ENCODE data around the gene ITGAL. TPM values are rescaled to one million over a fixed set of nuclear protein-coding genes. Genes with fewer than 3 reads are reported as not detected.

ITGAL gene
- total and polyA plus RNA-seq, 2 donors (not counting 1 experiment from before 2014, with no cell fraction given), result 110 to 184 TPM

DNA sequence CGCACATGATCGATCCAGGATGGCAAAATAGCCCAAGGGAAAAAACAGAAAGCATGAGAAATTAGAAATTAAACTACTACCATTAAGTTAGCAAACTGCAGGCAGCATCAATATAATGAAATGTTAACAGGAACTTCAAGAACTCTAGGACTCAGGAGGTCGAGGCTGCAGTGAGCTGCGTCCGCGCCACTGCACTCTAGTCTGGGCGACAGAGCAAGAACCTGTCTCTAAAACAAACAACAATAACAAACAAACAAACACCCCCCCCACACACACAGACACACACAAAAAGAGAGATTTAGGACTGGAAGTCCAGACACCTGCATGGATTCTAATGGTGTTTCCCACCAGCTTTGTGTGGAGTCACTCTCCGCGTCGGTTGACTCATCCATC, 26.3 kb upstream of the ITGAL start:
- Histone ChIP-seq H3K36me3 (replicated peaks in 1 of 2; ENCODE audit: control extremely low read depth in 1 of 2, control insufficient read depth in 1 of 2, extremely low read depth in 1 of 2, insufficient read depth in 2 of 2, low read length in 1 of 2) (peaks cover 0 to 18% of the 10 kb centered on the region in 2 experiments), H3K4me3 (ENCODE audit: control extremely low read depth in 1 of 5, extremely low read depth in 1 of 5, insufficient read depth in 1 of 5, low read depth in 2 of 5, low read length in 4 of 5) (peak overlapping the region; percentile 74 to 99 (median 78)), H3K27ac (ENCODE audit: low read length in 2 of 2) (peak overlapping the region; percentile 78 to 85), H3K4me2 (replicated peaks; ENCODE audit: low read depth, low read length, poor library complexity, severe bottlenecking) (peak overlapping the region; percentile 72), H3K9ac (ENCODE audit: low read length) (peak overlapping the region; percentile 74), H3K27me3 (replicated peaks in 1 of 4; ENCODE audit: control extremely low read depth in 1 of 4, control insufficient read depth in 3 of 4, insufficient read depth in 4 of 4, low read length in 3 of 4) (no peaks in the 10 kb centered on the region), H4K20me1 (ENCODE audit: control insufficient read depth, insufficient read depth, low read length, poor library complexity, severe bottlenecking) (peaks cover 22% of the 10 kb centered on the region), H3K79me2 (ENCODE audit: control insufficient read depth, insufficient read depth, low read length) (peaks cover 25% of the 10 kb centered on the region), H3K9me3 (ENCODE audit: control extremely low read depth in 1 of 3, control insufficient read depth in 2 of 3, insufficient read depth in 1 of 3, low read length in 2 of 3) (peaks cover 0 to 9% (median 0%) of the 10 kb centered on the region in 3 donors), H3K4me1 (ENCODE audit: control insufficient read depth in 2 of 2, insufficient read depth in 2 of 2, low read length in 2 of 2) (peaks cover 33 to 42% of the 10 kb centered on the region in 2 donors), H2AFZ (ENCODE audit: insufficient read depth, low read depth, low read length, poor library complexity, severe bottlenecking) (peak overlapping the region; percentile 81)
- no peaks in the 10 kb centered on the region for H3K27me3 Mint-ChIP-seq
- 40% methylated on average over 1 of the region's 10 CpGs for WGBS (ENCODE audit: insufficient coverage)
- H3K9me3 Mint-ChIP-seq (ENCODE audit: insufficient read depth), result no peaks in the 10 kb centered on the region
- peak overlapping the region; percentile 97 for H3K27ac Mint-ChIP-seq
- peak overlapping the region; percentile 96 for H3K4me3 Mint-ChIP-seq
- ATAC-seq (ENCODE audit: low read depth), result no peak
- TF ChIP-seq EZH2 (IDR thresholded peaks at IDR 0.05; ENCODE audit: borderline replicate concordance, insufficient read depth, low read depth, low read length, poor library complexity, severe bottlenecking) (no peak), CTCF (IDR thresholded peaks at IDR 0.05) (no peak)
- intact Hi-C loops (cut with micrococcal nuclease), result no loop called here
- ChIA-PET POLR2A (interaction anchor here (0.7 to 2.1 kb wide), 5 partner anchors 13 to 126 kb away, joined by 3 to 6 read pairs (median 3); partner anchors contain the start of genes ITGAL and ZNF688), CTCF (interaction anchor here (0.8 to 7.4 kb wide), 7 partner anchors 14 to 152 kb away, joined by 3 to 77 read pairs (median 22); partner anchors contain the start of genes DCTPP1, ITGAL and ZNF747)
- DNase-seq, result no peak
- H3K4me1 Mint-ChIP-seq, result peaks cover 45% of the 10 kb centered on the region

- no peaks in the 10 kb centered on the region for H3K27me3 ChIP-seq (replicated peaks in 1 of 4; ENCODE audit: control extremely low read depth in 1 of 4, control insufficient read depth in 3 of 4, insufficient read depth in 4 of 4, low read length in 3 of 4)
- H3K4me1 ChIP-seq (ENCODE audit: control insufficient read depth in 2 of 2, insufficient read depth in 2 of 2, low read length in 2 of 2), result peaks cover 41 to 53% of the 10 kb centered on the region in 2 donors
- peaks cover 25% of the 10 kb centered on the region for H3K79me2 ChIP-seq (ENCODE audit: control insufficient read depth, insufficient read depth, low read length)
- CTCF ChIA-PET, result interaction anchor here (1.3 to 7.4 kb wide), 6 partner anchors 12 to 150 kb away, joined by 3 to 77 read pairs (median 26); partner anchors contain the start of genes DCTPP1, ITGAL and ZNF747
- no peak overlapping the region for H2AFZ ChIP-seq (ENCODE audit: insufficient read depth, low read depth, low read length, poor library complexity, severe bottlenecking)
- ATAC-seq (ENCODE audit: low read depth) (no peak), DNase-seq (no peak)
- peaks cover 0 to 18% of the 10 kb centered on the region in 2 experiments for H3K36me3 ChIP-seq (replicated peaks in 1 of 2; ENCODE audit: control extremely low read depth in 1 of 2, control insufficient read depth in 1 of 2, extremely low read depth in 1 of 2, insufficient read depth in 2 of 2, low read length in 1 of 2)
- Mint-ChIP-seq H3K9me3 (ENCODE audit: insufficient read depth) (no peaks in the 10 kb centered on the region), H3K27me3 (no peaks in the 10 kb centered on the region), H3K27ac (peak overlapping the region; percentile 41), H3K4me1 (peaks cover 54% of the 10 kb centered on the region), H3K4me3 (no peak overlapping the region)
- WGBS (ENCODE audit: insufficient coverage), result 99% methylated on average over 11 of the region's 12 CpGs
- H3K4me3 ChIP-seq (ENCODE audit: control extremely low read depth in 1 of 5, extremely low read depth in 1 of 5, insufficient read depth in 1 of 5, low read depth in 2 of 5, low read length in 4 of 5), result no peak overlapping the region
- intact Hi-C loops (cut with micrococcal nuclease), result no loop called here
- H3K27ac ChIP-seq (ENCODE audit: low read length in 2 of 2), result no peak overlapping the region
- peaks cover 0 to 10% (median 0%) of the 10 kb centered on the region in 3 donors for H3K9me3 ChIP-seq (ENCODE audit: control extremely low read depth in 1 of 3, control insufficient read depth in 2 of 3, insufficient read depth in 1 of 3, low read length in 2 of 3)
- TF ChIP-seq CTCF (IDR thresholded peaks at IDR 0.05) (no peak), EZH2 (IDR thresholded peaks at IDR 0.05; ENCODE audit: borderline replicate concordance, insufficient read depth, low read depth, low read length, poor library complexity, severe bottlenecking) (no peak)
- no peak overlapping the region for H3K4me2 ChIP-seq (replicated peaks; ENCODE audit: low read depth, low read length, poor library complexity, severe bottlenecking)
- H3K9ac ChIP-seq (ENCODE audit: low read length), result no peak overlapping the region
- H4K20me1 ChIP-seq (ENCODE audit: control insufficient read depth, insufficient read depth, low read length, poor library complexity, severe bottlenecking), result peaks cover 22% of the 10 kb centered on the region
- POLR2A ChIA-PET, result interaction anchor here (0.6 to 1.2 kb wide), 3 partner anchors 9 to 26 kb away, joined by 4 to 7 read pairs (median 4); no protein-coding TSS in a partner anchor
Measured at GRCh38 chr16:30447512-30448226, 24.9 kb upstream of the ITGAL start.

Measured in B cell (primary cell).